Hematopoietic multipotent progenitor cell treated with erythropoietin and hydrocortisone succinate and interleukin-3 and kit ligand, for 17 days (in vitro differentiated cells): ENCODE results near the gene RMI1.

Experiments
- DNase-seq: peaks from one replicate; pipeline ENCODE4 v3.0.0-alpha.2; 2015; ENCODE audit warnings: low spot score

RMI1 gene

DNA sequence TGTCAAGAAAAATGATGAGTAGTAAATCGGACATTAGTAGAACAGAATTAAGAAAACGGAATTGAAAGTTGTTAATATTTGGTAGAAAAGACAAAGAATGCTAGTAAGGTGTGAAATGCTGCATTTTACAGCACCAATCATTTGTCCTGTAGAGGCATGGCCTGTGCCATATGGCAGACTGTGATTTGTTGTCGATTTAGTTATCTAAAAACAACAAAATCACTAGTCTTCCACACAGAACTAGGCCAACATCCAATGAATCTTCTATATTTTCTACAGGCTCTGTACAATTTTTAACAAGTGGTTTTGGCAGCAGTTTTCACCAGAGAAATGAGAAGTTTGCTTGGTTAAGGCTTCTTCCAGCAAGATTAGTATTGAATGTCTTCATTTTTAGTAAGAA, 11.0 kb upstream of the RMI1 start:
- no peak for DNase-seq

GRCh38 chr9:83971485-83971884, 9.1 kb upstream of the RMI1 start:
- no peak for DNase-seq

DNA sequence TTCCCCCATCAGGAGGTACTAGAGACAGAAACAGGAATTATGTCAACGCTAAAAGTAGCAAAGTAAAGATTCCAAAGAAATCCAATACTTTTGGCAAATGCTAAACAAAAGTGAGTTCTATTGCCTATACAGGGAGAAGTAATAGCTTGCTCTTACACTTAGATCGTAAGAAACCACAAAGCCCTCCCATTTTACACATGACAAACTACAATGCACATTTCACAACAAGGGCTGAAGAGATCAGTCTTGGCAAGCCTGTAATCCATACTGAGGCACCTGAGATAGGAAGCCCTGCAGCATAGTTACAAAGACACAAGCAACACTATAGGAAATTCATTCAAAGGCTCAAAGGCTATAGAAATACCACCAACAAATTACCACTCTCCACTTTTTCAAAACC, 8.3 kb upstream of the RMI1 start:
- DNase-seq, result no peak

DNA sequence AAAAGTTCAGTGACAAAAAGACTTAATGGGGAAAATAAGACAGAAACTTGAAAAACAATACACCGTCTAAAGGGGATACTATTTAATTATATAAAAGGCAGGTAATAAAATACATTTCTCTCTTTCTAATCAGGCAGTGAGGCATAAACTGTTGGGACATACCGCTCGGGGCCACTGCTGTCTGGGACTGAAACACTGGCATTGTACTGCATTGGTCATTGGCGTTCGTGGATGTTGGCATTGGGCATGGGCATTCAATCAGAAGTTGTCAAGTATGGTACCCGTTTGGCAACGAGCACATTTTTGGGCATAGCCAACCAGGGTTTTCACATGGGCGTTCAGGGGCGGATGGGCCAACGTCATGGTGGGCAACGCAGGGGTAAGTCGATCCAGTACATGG, 5.3 kb upstream of the RMI1 start:
- DNase-seq, result no peak

GRCh38 chr9:83976372-83976771, 4.2 kb upstream of the RMI1 start:
- DNase-seq, result no peak

GRCh38 chr9:83977196-83977595, 3.4 kb upstream of the RMI1 start:
- DNase-seq, result no peak

DNA sequence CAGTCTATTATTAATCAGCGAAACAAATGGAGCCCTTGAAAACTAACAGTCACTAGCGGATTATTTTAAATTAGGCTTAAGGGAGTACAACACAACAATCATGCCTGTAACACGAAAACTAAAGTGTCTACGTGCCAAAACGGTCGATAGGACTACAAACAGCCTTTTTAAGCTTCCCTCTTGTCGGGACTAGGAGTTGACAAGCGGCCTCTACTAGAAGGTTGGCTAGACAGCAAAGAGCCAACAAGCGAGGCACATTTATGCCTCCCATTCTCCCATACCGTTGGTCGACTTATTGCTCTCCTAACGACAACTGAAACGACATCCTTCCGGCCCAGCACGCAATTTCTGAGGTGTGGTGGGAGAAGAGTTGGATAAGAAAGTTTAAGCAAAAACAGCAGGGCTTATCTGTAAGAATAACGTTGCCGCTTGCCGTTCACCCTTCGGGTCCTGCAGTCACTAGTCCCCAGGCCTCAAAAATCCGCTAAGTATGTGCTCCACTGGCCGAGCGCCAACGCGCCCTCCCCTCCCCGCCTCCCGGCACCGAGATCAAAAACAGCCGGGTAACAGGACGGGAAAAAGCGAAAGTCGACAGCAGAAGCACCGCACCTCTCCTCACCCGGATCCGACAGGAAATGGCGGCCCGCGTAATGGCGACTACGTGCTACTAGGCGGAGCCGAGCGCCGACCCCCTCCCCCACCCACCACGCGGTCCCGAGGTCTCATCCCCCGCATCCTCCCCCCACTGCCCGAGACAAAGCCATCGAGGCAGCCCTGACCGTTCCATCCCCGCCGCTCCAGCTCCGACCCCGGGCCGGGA, 1.4 kb upstream of the RMI1 start:
- DNase-seq, result peak; percentile 85

GRCh38 chr9:83979812-83980394, 702 bp upstream of the RMI1 start, which contains the start of gene HNRNPK:
TSS of gene HNRNPK (minus strand) at chr9:83980215. CDS start at chr9:83978252, 1,963 bp downstream.
- peak; percentile 100 for DNase-seq

DNA sequence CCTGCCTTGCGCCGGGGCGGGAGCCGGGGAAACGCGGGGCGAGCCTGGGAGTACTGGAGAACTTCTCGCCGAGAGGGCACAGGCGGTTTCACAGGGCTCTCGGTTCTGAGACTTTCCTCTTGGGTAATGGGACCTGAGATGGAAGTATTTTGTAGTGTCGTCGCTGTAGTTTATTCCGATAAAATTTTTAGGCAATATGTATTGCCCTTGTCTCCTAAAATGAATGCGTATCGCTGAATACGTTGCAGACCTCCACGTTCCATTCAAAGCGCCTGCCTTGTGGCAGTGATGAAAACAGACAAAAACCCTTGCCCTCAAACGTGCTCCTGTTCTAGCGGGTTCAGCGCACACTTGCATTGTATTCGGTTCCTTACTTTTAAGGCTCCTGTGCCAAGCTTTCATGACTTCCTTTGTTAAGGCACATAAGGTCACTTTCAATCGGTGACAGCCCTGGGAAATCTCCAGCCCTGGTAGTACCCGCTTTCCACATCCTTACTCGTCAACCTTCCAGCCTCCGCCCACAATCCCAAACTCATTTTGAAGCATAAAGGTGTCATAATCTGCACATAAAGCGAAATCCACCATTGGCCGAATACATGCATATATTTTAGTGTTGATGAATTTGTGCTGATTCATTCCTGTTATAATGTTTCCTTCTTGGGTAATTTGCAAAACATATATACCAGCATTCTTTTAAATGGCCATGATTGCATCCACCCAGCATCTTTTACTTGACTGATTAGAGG, 694 bp downstream of the RMI1 start:
- DNase-seq, result peak; percentile 73

DNA sequence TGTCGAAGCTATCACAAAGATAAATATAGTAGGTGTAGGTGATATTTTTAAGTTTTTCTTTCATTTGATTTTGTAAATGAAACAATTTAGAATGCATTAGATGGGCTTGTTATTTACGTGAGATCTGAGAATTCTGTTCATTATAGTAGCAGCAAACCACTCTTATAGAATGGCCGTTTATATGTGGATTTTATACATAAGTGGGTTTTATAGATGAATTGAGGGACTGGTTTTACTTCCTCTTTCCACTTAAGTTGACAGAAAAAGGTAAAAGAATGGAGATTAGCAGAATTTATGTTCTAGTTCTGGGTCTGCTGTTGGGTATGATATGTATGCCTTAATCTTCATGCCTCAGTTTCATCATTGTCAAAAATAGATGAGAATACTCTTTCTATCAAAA, 5.6 kb downstream of the RMI1 start:
- DNase-seq, result no peak

DNA sequence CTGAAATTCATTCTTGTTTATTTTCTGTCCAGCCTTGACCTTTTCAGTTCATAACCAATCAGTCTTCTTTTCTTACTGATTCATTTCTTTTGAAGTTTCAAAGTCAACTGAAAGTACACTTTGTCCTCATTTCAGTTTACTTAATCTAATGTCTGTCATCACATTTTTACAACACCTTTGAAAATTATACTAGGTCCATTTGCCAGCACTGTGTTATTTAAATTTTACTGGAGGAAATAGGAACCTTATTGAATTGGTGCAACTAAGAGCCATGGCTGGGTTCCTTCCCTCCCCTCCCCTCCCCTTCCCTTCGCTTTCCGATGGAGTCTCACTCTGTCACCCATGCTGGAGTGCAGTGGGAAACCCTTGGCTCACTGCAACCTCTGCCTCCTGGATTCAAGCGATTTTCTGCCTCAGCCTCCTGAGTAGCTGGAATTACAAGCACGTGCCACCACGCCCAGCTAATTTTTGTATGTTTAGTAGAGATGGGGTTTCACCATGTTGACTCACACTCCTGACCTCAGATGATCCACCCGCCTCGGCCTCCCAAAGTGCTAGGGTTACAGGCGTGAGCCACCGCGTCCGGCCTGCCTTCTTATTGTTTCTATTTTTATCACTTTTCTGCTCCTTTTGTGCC, 6.3 kb downstream of the RMI1 start:
- peak; percentile 37 for DNase-seq

GRCh38 chr9:83987402-83987791, 6.8 kb downstream of the RMI1 start:
- no peak for DNase-seq

DNA sequence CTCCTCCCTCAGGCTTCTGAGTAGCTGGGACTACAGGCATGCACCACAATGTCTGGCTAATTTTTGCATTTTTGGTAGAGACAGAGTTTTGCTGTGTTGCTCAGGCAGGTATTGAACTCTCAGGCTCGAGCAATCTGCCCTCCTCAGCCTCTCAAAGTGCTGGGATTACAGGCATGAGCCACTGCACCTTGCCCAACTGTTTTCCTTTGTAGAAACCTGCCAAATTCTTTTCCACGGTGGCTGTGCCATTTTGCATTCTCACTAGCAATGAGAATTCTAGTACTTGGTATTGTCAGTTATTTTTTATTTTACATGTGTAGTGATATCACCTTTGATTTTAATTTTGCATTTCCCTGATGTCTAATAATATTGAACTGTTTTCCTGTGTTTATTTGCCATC, 7.8 kb downstream of the RMI1 start:
- DNase-seq, result no peak

DNA sequence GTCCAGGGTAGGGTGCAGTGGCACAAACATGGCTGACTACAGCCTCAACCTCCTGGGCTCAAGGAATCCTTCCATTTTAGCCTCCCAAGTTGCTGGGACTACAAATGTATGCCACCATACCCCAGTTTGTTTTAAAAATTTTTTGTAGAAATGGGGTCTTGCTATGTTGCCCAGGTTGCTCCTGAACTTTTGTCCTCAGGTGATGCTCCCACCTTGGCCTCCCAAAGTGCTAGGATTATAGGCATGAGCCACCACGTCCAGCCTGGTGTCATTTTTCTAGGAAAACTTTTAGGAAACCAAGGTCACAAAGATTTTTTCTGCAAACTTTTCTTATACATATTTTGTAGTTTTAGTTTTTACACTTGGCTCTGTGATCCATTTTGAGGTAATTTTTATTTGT, 10.8 kb downstream of the RMI1 start:
- DNase-seq, result no peak

- DNase-seq, result no peak
Measured at GRCh38 chr9:83992407-83992806, 11.8 kb downstream of the RMI1 start.

DNA sequence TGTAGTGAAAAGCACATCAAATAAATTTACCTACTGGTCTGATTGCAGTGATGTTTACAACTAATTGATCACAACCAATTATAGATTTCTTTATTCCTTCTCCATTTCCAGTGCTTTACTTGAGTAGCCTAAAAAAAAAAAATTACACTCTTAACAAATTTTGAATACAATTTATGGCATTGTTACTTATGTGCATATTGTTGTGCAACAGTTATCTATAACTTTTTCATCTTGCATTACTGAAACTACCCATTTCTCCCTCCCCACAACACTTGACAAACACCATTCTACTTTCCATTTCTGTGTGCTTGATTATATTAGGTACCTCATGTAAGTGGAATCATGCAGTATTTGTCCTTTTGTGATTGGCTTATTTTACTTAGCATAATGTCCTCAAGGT, 12.3 kb downstream of the RMI1 start:
- DNase-seq, result no peak

DNA sequence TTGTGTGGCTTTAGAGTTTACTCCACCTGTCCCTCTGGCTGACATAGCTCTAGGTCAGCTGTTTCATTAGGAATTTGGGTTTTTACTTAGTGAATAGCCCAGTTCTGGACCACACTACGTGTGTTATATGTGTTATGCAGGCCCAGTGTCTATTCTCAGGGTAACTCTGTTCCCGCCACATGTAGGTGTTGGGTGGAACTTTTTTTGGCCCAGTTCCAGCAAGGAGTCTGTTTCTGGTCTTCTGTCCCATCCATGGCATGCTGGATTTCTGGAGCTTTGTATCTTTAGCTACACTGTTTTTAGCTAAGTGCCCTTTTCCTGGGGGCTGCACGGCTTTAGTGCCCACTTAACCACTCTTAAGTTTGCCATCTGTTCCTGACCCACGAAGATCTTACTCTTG, 15.5 kb downstream of the RMI1 start:
- no peak for DNase-seq

- no peak for DNase-seq
Measured at GRCh38 chr9:83999141-83999918, 18.7 kb downstream of the RMI1 start.

- DNase-seq, result no peak
Measured at GRCh38 chr9:84000186-84000585, 19.6 kb downstream of the RMI1 start.

- no peak for DNase-seq
Measured at GRCh38 chr9:84001621-84002020, 21.0 kb downstream of the RMI1 start.

GRCh38 chr9:84002344-84002743, 21.7 kb downstream of the RMI1 start:
- DNase-seq, result no peak

- DNase-seq, result no peak
Measured at GRCh38 chr9:84003246-84003645, 22.6 kb downstream of the RMI1 start.
